Calu3 (cell line): ENCODE data around the gene TUBGCP2. TPM values are rescaled to one million over a fixed set of nuclear protein-coding genes. Genes with fewer than 3 reads are reported as not detected.
"Not testable (repeated sequence)": the region's sequence is repeated elsewhere in the genome, so short reads cannot be mapped to it uniquely, and the experiment has no call there.

ENCODE experiments used
- BruUV-seq: library from RNA; stranded (reverse); fragments of 400-500 nt; replicated peaks from 2 replicates; lab custom pipeline; 2021; lab: Mats Ljungman, UMichigan
- CTCF ChIA-PET: fragments of 300-600 bp; sonication (Branson Sonifier 250); formaldehyde crosslinking; loops from one replicate; lab custom pipeline; 2022; ENCODE audit warnings: antibody characterized with exemption; lab: Charles Lee
- DNase-seq: peaks from one replicate; pipeline ENCODE4 v3.0.0; 2022
- H3K27ac Mint-ChIP-seq: one replicate; pipeline ENCODE4 v1.8.0; 2022; ENCODE audit warnings: mixed read lengths; ENCODE audit not compliant: unreplicated experiment
- H3K27me3 Mint-ChIP-seq: one replicate; pipeline ENCODE4 v1.8.0; 2022; ENCODE audit warnings: mixed read lengths; ENCODE audit not compliant: unreplicated experiment
- H3K36me3 Mint-ChIP-seq: one replicate; pipeline ENCODE4 v1.8.0; 2022; ENCODE audit warnings: mild to moderate bottlenecking, moderate library complexity, mixed read lengths; ENCODE audit not compliant: insufficient read depth, unreplicated experiment
- H3K4me1 Mint-ChIP-seq: one replicate; pipeline ENCODE4 v1.8.0; 2022; ENCODE audit warnings: mild to moderate bottlenecking, low read depth, mixed read lengths; ENCODE audit not compliant: unreplicated experiment
- H3K4me3 Mint-ChIP-seq: one replicate; pipeline ENCODE4 v1.8.0; 2022; ENCODE audit warnings: mild to moderate bottlenecking, low read depth, moderate library complexity, mixed read lengths; ENCODE audit not compliant: unreplicated experiment
- H3K9me3 Mint-ChIP-seq: one replicate; pipeline ENCODE4 v1.8.0; 2022; ENCODE audit warnings: low read depth, mixed read lengths; ENCODE audit not compliant: unreplicated experiment
- intact Hi-C: fragments of 100-400 bp; cut with micrococcal nuclease; formaldehyde crosslinking; loops from one replicate; pipeline ENCODE4 v1.10.0; 2022; ENCODE audit not compliant: unreplicated experiment
- total RNA-seq: library from RNA; stranded (reverse); gene quantifications from 2 replicates; pipeline ENCODE4 v1.2.3, GENCODE V29; 2022
- TF ChIP-seq, protein P1 (sequence below): fragments of 200-600 bp; IDR thresholded peaks from one replicate; pipeline ENCODE4 v1.8.0; 2022; ENCODE audit warnings: antibody characterized with exemption; ENCODE audit not compliant: unreplicated experiment

TUBGCP2 gene
- total RNA-seq, 1 experiment from 2014 or later = 47.2 TPM

DNA sequence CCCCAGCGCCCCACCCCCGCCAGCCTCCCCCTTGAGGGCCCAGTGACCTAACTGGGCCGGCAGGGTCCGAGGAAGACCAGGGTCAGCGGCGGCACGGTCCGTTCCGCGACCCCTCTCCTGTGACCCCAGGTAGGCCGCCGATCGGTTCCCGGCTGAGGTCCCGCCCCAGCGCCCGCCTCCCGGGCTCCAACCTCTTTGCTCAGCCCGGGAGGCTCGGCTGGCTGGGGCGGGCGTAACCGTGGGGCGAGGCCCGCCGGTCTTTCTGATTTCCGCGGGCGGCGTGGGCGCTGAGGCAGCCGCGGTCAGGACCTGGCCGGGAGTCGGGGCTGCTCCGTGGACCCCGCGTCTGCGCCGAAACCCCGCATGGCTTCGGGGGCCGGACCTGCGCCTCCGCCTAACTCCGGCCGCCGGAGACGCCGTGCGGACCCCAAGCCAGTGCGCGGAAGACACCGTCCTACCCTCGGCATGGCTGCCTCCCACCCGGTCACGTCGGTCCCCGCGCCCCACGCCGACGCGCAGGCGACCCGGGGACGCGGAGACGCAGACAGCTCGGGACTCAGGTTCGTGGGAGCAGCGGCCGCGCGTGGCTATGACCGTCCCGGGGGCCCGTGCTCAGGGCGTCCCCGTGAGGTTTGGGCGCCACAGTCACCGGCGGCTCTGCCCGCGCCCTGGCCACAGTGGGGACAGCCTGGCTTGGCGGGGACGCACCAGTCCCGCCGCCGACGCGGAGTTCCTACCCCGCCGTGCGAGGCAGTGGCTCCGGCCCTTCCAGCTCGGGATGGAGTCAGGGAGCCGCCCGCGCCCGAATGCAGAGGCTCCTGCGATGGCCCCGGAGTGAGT lies 72.1 kb downstream of the TUBGCP2 start:
- BruUV-seq = no TSS peak
- Mint-ChIP-seq H3K9me3 (no peaks in the 10 kb centered on the region), H3K27me3 (peaks cover 37% of the 10 kb centered on the region), H3K36me3 (no peaks in the 10 kb centered on the region), H3K4me1 (no peaks in the 10 kb centered on the region), H3K4me3 (no peak overlapping the region), H3K27ac (no peak overlapping the region)
- DNase-seq = no peak
- TF ChIP-seq, protein P1, sequence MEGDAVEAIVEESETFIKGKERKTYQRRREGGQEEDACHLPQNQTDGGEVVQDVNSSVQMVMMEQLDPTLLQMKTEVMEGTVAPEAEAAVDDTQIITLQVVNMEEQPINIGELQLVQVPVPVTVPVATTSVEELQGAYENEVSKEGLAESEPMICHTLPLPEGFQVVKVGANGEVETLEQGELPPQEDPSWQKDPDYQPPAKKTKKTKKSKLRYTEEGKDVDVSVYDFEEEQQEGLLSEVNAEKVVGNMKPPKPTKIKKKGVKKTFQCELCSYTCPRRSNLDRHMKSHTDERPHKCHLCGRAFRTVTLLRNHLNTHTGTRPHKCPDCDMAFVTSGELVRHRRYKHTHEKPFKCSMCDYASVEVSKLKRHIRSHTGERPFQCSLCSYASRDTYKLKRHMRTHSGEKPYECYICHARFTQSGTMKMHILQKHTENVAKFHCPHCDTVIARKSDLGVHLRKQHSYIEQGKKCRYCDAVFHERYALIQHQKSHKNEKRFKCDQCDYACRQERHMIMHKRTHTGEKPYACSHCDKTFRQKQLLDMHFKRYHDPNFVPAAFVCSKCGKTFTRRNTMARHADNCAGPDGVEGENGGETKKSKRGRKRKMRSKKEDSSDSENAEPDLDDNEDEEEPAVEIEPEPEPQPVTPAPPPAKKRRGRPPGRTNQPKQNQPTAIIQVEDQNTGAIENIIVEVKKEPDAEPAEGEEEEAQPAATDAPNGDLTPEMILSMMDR = no peak
- CTCF ChIA-PET = no interaction called here
- intact Hi-C loops = no loop called here

DNA sequence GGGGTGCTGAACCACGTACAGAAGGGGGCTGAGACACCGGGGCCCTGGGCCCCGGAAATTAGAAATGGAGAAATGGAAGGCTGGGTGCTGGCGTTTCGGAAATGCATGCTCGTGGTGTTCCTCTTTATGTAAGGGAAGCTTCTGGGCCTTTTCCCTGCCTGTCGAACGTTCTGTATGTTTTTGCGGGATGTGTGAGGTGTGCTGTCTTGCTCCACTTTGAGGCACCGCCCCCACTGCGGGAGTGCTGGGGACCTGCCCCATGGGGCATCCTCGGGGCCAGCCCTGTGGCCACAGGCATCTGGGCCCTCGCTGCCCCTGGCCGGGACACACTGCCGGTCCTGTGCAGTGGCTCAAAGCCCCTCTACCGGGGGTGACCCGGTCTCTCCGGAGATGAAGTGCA lies 72.7 kb downstream of the TUBGCP2 start:
- Mint-ChIP-seq H3K27me3 (peaks cover 35% of the 10 kb centered on the region), H3K36me3 (no peaks in the 10 kb centered on the region), H3K4me1 (no peaks in the 10 kb centered on the region), H3K9me3 (no peaks in the 10 kb centered on the region), H3K27ac (no peak overlapping the region), H3K4me3 (no peak overlapping the region)
- no peak for DNase-seq
- intact Hi-C loops = no loop called here
- TF ChIP-seq, protein P1 = no peak
- BruUV-seq = no TSS peak
- CTCF ChIA-PET = no interaction called here

DNA sequence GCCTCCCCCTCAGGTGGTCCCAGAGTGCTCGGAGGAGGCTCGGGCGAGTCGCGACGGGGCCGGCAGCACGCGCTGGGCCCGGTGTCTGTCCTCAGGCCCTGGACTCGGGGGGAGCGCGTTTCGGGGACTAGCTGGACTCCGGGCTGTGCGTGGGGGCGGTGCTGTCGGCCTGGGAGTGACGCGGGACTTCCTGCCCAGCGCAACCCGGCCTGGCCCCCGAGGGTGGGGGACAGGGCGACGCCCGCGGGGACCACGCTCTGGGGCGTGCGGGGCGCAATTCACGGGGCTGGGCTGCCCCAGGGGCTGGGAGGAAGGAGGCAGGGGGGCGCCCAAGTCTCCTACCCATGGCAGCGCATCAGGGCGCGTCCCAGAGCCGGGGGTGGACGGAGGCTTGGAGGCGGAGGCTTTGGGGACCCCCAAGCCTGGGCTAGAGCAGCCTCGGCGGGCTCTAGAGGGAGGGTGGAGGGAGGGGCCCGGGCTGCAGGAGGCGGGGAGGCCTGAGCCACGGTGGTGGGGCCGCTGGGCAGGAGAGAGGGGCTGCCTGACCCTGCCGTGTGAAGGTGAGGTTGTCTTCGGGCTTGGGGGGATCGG lies 73.3 kb downstream of the TUBGCP2 start:
- Mint-ChIP-seq H3K9me3 (no peaks in the 10 kb centered on the region), H3K27me3 (peaks cover 29% of the 10 kb centered on the region), H3K36me3 (no peaks in the 10 kb centered on the region), H3K4me1 (no peaks in the 10 kb centered on the region), H3K4me3 (no peak overlapping the region), H3K27ac (no peak overlapping the region)
- DNase-seq = no peak
- TF ChIP-seq, protein P1 = no peak
- intact Hi-C loops = no loop called here
- CTCF ChIA-PET = no interaction called here
- BruUV-seq = no TSS peak

DNA sequence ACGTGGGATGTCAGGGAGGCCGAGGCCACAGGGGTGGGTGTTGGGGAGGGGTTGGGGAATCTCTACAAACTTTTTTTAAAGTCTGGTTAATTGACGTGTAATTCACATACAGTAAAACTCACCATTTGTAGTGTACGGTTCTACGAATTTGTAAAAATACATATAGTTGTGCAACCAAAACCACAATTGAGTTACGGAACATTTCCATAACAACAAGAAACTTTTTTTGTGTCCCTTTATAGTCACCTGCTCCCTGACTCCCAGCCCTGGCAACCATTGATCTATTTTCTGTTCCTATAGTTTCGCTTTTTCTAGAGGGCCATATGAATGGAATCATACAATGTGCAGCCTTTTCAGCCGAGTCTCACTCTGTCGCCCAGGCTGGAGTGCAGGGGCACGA lies 73.9 kb downstream of the TUBGCP2 start:
- BruUV-seq, intact Hi-C loops, H3K36me3 Mint-ChIP-seq, H3K9me3 Mint-ChIP-seq, H3K4me1 Mint-ChIP-seq, CTCF ChIA-PET, H3K4me3 Mint-ChIP-seq, DNase-seq, H3K27ac Mint-ChIP-seq: not testable (repeated sequence)
- peaks cover 28% of the 10 kb centered on the region for H3K27me3 Mint-ChIP-seq
